MM.1S (cell line): ENCODE measurements around the gene PLIN3.

ENCODE experiments used
- CTCF ChIP-seq: fragments of 300-600 bp; sonication (generic); IDR thresholded peaks from 2 replicates; pipeline ENCODE4 v1.5.1; 2016; ENCODE audit warnings: antibody characterized with exemption, low read length, mixed read lengths
- EZH2 ChIP-seq: fragments of 300-600 bp; sonication (generic); optimal IDR thresholded peaks from 2 replicates; pipeline ENCODE3; 2017; ENCODE audit warnings: low read depth, mild to moderate bottlenecking, antibody characterized with exemption, low read length, mixed read lengths
- EZH2phosphoT487 ChIP-seq: fragments of 300-600 bp; sonication (generic); IDR thresholded peaks from 2 replicates; pipeline ENCODE4 v1.6.1; 2018; ENCODE audit warnings: antibody characterized with exemption, low read length

- TF ChIP-seq CTCF = no peak
- TF ChIP-seq EZH2phosphoT487 = no peak
- no peak for TF ChIP-seq EZH2
Measured at GRCh38 chr19:4800591-4801081, 66.8 kb downstream of the PLIN3 start.
